OCI-LY7 (cell line): ENCODE data around the gene KIF3A. TPM values are rescaled to one million over a fixed set of nuclear protein-coding genes. Genes with fewer than 3 reads are reported as not detected.

Experiments used
- BruUV-seq: library from RNA; stranded (reverse); fragments of 400-500 nt; replicated peaks from 2 replicates; lab custom pipeline; 2021; lab: Mats Ljungman, UMichigan
- CTCF ChIA-PET: fragments of 300-600 bp; sonication (Branson Sonifier 250); formaldehyde crosslinking; loops from one replicate; lab custom pipeline; 2022; ENCODE audit warnings: antibody characterized with exemption; ENCODE audit not compliant: unreplicated experiment; lab: Charles Lee
- POLR2A ChIA-PET: fragments of 300-600 bp; sonication (Branson Sonifier 250); formaldehyde crosslinking; loops from one replicate; lab custom pipeline; 2022; ENCODE audit warnings: antibody characterized with exemption; lab: Charles Lee
- DNase-seq: peaks from one replicate; pipeline ENCODE4 v3.0.0-alpha.2; 2015; ENCODE audit warnings: low spot score
- H2AFZ ChIP-seq: fragments of 200-600 bp; sonication (generic), shearing (Covaris generic); 2 replicates; pipeline ENCODE4 v1.6.1; 2014; ENCODE audit warnings: mild to moderate bottlenecking, antibody characterized with exemption, low read length, moderate library complexity
- H3K27ac ChIP-seq: fragments of 200-600 bp; sonication (generic); 2 replicates; pipeline ENCODE4 v1.5.1; 2014; ENCODE audit warnings: mixed run types, low read depth, mild to moderate bottlenecking, moderate library complexity, low read length, inconsistent platforms; ENCODE audit not compliant: poor library complexity, severe bottlenecking
- H3K36me3 ChIP-seq: fragments of 200-600 bp; sonication (generic); 2 replicates; pipeline ENCODE4 v1.6.1; 2014; ENCODE audit warnings: mild to moderate bottlenecking, antibody characterized with exemption, low read length, moderate library complexity, mixed read lengths; ENCODE audit not compliant: insufficient read depth
- H3K4me1 ChIP-seq: fragments of 200-600 bp; sonication (generic); 2 replicates; pipeline ENCODE4 v1.5.1; 2014; ENCODE audit warnings: mild to moderate bottlenecking, low read length; ENCODE audit not compliant: insufficient read depth, poor library complexity, severe bottlenecking
- H3K4me2 ChIP-seq: fragments of 200-600 bp; sonication (generic); 2 replicates; pipeline ENCODE4 v1.6.1; 2014; ENCODE audit warnings: mild to moderate bottlenecking, low read length
- H3K4me3 ChIP-seq: fragments of 200-600 bp; sonication (generic); 2 replicates; pipeline ENCODE4 v1.5.1; 2014; ENCODE audit warnings: mild to moderate bottlenecking, low read depth, low read length; ENCODE audit not compliant: poor library complexity, severe bottlenecking
- H3K79me2 ChIP-seq: fragments of 200-600 bp; sonication (generic); 2 replicates; pipeline ENCODE4 v1.6.1; 2016; ENCODE audit warnings: low read depth, mild to moderate bottlenecking, low read length, moderate library complexity, mixed read lengths; ENCODE audit not compliant: insufficient read depth
- H3K9me2 ChIP-seq: fragments of 200-600 bp; sonication (generic); 2 replicates; pipeline ENCODE4 v1.6.1; 2016; ENCODE audit warnings: mild to moderate bottlenecking, low read length, mixed read lengths; ENCODE audit not compliant: insufficient read depth
- H3K9me3 ChIP-seq: fragments of 200-600 bp; sonication (generic); 2 replicates; pipeline ENCODE4 v1.6.1; 2014; ENCODE audit warnings: mild to moderate bottlenecking, mixed run types, low read length, mixed read lengths
- H4K20me1 ChIP-seq: fragments of 200-600 bp; sonication (generic); 2 replicates; pipeline ENCODE4 v1.6.1; 2014; ENCODE audit warnings: mild to moderate bottlenecking, antibody characterized with exemption, low read length, moderate library complexity, mixed read lengths; ENCODE audit not compliant: insufficient read depth
- EZH2phosphoT487 ChIP-seq: fragments of 200-600 bp; sonication (generic); IDR thresholded peaks from 2 replicates; pipeline ENCODE4 v1.6.1; 2018; ENCODE audit warnings: low read depth, borderline replicate concordance, mild to moderate bottlenecking, mixed run types, antibody characterized with exemption, low read length, moderate library complexity, mixed read lengths
- intact Hi-C: fragments of 100-400 bp; cut with micrococcal nuclease; formaldehyde crosslinking; loops from one replicate; pipeline ENCODE4 v1.10.0; 2022; ENCODE audit not compliant: unreplicated experiment
- total RNA-seq, 2 experiments: library from RNA; depleted of rRNA in 1 of 2; stranded (reverse); fragments of >200 nt in 1 of 2; shearing (Covaris generic) in 1 of 2; gene quantifications; 2 replicates each; pipeline ENCODE4 v1.2.3, GENCODE V29; 2014 to 2022
- TF ChIP-seq, protein P1 (sequence below): fragments of 200-600 bp; sonication (generic); conservative IDR thresholded peaks from 2 replicates; pipeline ENCODE4 v1.5.1; 2014; ENCODE audit warnings: mild to moderate bottlenecking, antibody characterized with exemption, low read length, moderate library complexity, mixed read lengths

KIF3A gene
- total RNA-seq, 2 experiments from 2014 or later = 6.7 to 14.2 TPM

GRCh38 chr5:132750471-132751230 lies 13.3 kb upstream of the KIF3A start:
- H3K9me3 ChIP-seq = no peaks in the 10 kb centered on the region
- ChIA-PET CTCF (no interaction called here), POLR2A (interaction anchor here (0.7 to 0.8 kb wide), 3 partner anchors 13 to 379 kb away, joined by 3 to 7 read pairs (median 3); partner anchors contain the start of gene KIF3A)
- H3K36me3 ChIP-seq = no peaks in the 10 kb centered on the region
- no TSS peak for BruUV-seq
- H4K20me1 ChIP-seq = no peaks in the 10 kb centered on the region
- DNase-seq = no peak
- intact Hi-C loops = no loop called here
- no peak overlapping the region for H3K4me3 ChIP-seq
- no peak overlapping the region for H3K27ac ChIP-seq
- no peak for TF ChIP-seq EZH2phosphoT487
- TF ChIP-seq, protein P1, sequence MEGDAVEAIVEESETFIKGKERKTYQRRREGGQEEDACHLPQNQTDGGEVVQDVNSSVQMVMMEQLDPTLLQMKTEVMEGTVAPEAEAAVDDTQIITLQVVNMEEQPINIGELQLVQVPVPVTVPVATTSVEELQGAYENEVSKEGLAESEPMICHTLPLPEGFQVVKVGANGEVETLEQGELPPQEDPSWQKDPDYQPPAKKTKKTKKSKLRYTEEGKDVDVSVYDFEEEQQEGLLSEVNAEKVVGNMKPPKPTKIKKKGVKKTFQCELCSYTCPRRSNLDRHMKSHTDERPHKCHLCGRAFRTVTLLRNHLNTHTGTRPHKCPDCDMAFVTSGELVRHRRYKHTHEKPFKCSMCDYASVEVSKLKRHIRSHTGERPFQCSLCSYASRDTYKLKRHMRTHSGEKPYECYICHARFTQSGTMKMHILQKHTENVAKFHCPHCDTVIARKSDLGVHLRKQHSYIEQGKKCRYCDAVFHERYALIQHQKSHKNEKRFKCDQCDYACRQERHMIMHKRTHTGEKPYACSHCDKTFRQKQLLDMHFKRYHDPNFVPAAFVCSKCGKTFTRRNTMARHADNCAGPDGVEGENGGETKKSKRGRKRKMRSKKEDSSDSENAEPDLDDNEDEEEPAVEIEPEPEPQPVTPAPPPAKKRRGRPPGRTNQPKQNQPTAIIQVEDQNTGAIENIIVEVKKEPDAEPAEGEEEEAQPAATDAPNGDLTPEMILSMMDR = no peak
- no peaks in the 10 kb centered on the region for H3K4me1 ChIP-seq
- no peaks in the 10 kb centered on the region for H3K79me2 ChIP-seq
- no peaks in the 10 kb centered on the region for H3K9me2 ChIP-seq
- no peak overlapping the region for H2AFZ ChIP-seq
- H3K4me2 ChIP-seq = no peak overlapping the region

DNA sequence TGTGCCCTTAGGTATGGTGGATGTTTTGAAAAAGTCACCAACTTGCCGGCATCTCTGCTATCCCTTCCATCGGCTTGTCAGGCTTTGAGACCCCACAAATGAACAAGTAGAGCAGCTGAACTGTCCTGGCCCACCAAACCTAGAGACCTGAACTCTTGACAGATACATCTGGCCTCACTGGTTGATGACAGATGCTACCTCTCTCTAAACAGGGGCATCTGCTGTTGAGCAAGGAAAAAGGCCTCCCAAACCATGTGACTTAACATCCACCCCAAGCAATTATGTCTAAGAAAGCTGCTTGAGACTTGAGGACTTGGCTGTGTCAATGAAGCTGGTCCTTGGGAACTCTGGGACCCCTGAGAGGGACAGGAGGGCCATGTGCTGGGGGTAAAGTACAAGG lies 12.2 kb upstream of the KIF3A start:
- no peak overlapping the region for H3K4me2 ChIP-seq
- no peaks in the 10 kb centered on the region for H3K9me3 ChIP-seq
- H3K9me2 ChIP-seq = no peaks in the 10 kb centered on the region
- no peak overlapping the region for H3K4me3 ChIP-seq
- no peak overlapping the region for H2AFZ ChIP-seq
- intact Hi-C loops = no loop called here
- H4K20me1 ChIP-seq = no peaks in the 10 kb centered on the region
- no peaks in the 10 kb centered on the region for H3K36me3 ChIP-seq
- H3K4me1 ChIP-seq = no peaks in the 10 kb centered on the region
- H3K27ac ChIP-seq = no peak overlapping the region
- H3K79me2 ChIP-seq = no peaks in the 10 kb centered on the region
- CTCF ChIA-PET = no interaction called here
- no TSS peak for BruUV-seq
- no peak for DNase-seq
- TF ChIP-seq EZH2phosphoT487 = no peak
- TF ChIP-seq, protein P1 = no peak
- POLR2A ChIA-PET = no interaction called here

DNA sequence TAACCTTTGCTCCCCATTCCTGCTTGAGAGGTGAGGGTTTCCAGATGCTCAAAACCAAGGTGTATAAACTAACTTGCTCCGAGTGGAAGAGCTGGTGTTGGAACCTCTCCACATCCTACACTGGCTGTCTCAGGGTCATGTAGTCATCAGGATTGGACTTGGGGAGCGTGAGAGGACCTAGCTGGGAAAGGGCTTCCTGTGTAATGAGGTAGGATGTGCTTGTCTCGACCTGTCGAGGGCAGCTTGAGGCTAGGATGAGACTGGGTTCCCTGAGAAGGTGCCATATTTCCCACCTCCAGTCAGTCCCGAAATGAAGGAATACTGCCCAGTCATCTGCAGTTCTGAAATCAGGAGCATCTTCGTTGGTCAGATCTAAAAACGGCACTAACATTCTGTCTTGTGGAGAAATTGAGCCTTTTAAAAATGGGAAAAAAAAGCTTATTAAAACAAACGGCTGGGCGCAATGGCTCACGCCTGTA lies 11.2 kb upstream of the KIF3A start:
- Histone ChIP-seq H4K20me1 (no peaks in the 10 kb centered on the region), H3K9me2 (no peaks in the 10 kb centered on the region), H3K4me1 (no peaks in the 10 kb centered on the region), H3K9me3 (no peaks in the 10 kb centered on the region), H3K4me3 (no peak overlapping the region), H3K36me3 (no peaks in the 10 kb centered on the region), H3K79me2 (no peaks in the 10 kb centered on the region), H3K27ac (no peak overlapping the region), H3K4me2 (no peak overlapping the region), H2AFZ (no peak overlapping the region)
- ChIA-PET CTCF (interaction anchor here (0.8 kb wide), 1 partner anchor 9 kb away, joined by 3 read pairs; no protein-coding TSS in a partner anchor), POLR2A (no interaction called here)
- intact Hi-C loops = no loop called here
- DNase-seq = no peak
- no peak for TF ChIP-seq EZH2phosphoT487
- TF ChIP-seq, protein P1 = no peak
- BruUV-seq = no TSS peak
